ENCODE data around the gene TUBGCP5. TPM values are rescaled to one million over a fixed set of nuclear protein-coding genes. Genes with fewer than 3 reads are reported as not detected.

TUBGCP5 gene
- polyA plus RNA-seq, 1 donor from 2014 or later = 23.3 TPM

DNA sequence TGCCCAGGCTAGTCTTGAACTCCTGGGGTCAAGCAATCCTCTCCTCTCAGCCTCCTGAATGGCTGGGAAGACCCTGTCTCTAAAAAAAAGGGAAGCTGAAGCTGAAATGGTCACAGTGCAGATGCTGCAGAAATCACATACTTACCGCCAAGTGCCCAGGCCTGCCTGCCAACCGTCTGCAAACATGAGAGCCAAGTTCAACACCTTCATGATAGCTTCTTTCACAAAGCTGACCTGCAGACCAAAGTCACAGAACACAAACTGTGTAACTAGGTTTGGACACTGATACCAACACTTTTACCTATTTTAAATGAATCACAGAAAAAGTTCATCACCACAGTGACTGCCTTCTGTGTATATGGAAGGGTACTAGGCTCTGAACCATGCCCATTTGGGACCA lies 36.4 kb downstream of the TUBGCP5 start:
- H3K36me3 ChIP-seq (ENCODE audit: insufficient read depth, low read length) = peaks cover 7% of the 10 kb centered on the region
- H3K9me3 ChIP-seq (ENCODE audit: low read length) = no peaks in the 10 kb centered on the region

DNA sequence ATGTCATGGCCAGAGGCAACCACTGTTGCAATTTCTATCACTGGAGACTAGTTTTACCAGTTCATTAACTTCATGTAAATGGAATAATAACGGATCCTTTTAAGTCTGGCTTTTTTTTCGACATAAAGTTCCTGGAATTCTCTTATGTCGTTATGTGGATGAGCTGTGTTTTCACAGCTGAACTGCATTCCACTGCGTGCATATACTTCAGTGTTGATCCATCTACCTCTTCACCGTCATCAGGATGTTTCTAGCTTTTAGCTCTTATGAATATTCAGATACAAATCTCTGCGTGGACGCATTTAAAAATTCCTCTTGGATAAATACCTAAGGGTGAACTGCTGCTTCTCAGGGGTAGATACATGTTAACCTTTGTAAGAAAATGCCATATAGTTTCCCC lies 43.6 kb downstream of the TUBGCP5 start:
- H2AFZ ChIP-seq (ENCODE audit: low read depth, low read length) = no peak overlapping the region
- H3K27me3 ChIP-seq (ENCODE audit: insufficient read depth, low read depth, low read length) = no peaks in the 10 kb centered on the region
- H3F3A ChIP-seq (ENCODE audit: insufficient read depth, low read length, poor library complexity, severe bottlenecking) = no peaks in the 10 kb centered on the region
- H3K27ac ChIP-seq (ENCODE audit: low read length) = no peak overlapping the region
- no peaks in the 10 kb centered on the region for H3K79me2 ChIP-seq (replicated peaks; ENCODE audit: insufficient read depth, low read length)
- H3K36me3 ChIP-seq (ENCODE audit: insufficient read depth, low read length) = no peaks in the 10 kb centered on the region
- H4K20me1 ChIP-seq (ENCODE audit: insufficient read depth) = no peaks in the 10 kb centered on the region
- no peaks in the 10 kb centered on the region for H3K9me2 ChIP-seq (ENCODE audit: insufficient read depth, low read length)
- no peaks in the 10 kb centered on the region for H3K9me3 ChIP-seq (ENCODE audit: low read length)
- no peak overlapping the region for H3K4me3 ChIP-seq (ENCODE audit: low read length)
- no peak overlapping the region for H3K4me2 ChIP-seq (ENCODE audit: low read length)
- TF ChIP-seq MXI1 (conservative IDR thresholded peaks at IDR 0.05; ENCODE audit: poor library complexity, severe bottlenecking) = no peak
- TF ChIP-seq, protein P1, sequence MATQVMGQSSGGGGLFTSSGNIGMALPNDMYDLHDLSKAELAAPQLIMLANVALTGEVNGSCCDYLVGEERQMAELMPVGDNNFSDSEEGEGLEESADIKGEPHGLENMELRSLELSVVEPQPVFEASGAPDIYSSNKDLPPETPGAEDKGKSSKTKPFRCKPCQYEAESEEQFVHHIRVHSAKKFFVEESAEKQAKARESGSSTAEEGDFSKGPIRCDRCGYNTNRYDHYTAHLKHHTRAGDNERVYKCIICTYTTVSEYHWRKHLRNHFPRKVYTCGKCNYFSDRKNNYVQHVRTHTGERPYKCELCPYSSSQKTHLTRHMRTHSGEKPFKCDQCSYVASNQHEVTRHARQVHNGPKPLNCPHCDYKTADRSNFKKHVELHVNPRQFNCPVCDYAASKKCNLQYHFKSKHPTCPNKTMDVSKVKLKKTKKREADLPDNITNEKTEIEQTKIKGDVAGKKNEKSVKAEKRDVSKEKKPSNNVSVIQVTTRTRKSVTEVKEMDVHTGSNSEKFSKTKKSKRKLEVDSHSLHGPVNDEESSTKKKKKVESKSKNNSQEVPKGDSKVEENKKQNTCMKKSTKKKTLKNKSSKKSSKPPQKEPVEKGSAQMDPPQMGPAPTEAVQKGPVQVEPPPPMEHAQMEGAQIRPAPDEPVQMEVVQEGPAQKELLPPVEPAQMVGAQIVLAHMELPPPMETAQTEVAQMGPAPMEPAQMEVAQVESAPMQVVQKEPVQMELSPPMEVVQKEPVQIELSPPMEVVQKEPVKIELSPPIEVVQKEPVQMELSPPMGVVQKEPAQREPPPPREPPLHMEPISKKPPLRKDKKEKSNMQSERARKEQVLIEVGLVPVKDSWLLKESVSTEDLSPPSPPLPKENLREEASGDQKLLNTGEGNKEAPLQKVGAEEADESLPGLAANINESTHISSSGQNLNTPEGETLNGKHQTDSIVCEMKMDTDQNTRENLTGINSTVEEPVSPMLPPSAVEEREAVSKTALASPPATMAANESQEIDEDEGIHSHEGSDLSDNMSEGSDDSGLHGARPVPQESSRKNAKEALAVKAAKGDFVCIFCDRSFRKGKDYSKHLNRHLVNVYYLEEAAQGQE (IDR thresholded peaks at IDR 0.05; ENCODE audit: borderline replicate concordance) = no peak
- TF ChIP-seq EZH2 (IDR thresholded peaks at IDR 0.05; ENCODE audit: borderline replicate concordance, insufficient read depth, low read length, poor library complexity, severe bottlenecking) = no peak
- no peak for TF ChIP-seq EP300 (conservative IDR thresholded peaks at IDR 0.05; ENCODE audit: poor library complexity, severe bottlenecking)
- no peak for TF ChIP-seq TAF1 (IDR thresholded peaks at IDR 0.05; ENCODE audit: low read depth)
- TF ChIP-seq, protein P2, sequence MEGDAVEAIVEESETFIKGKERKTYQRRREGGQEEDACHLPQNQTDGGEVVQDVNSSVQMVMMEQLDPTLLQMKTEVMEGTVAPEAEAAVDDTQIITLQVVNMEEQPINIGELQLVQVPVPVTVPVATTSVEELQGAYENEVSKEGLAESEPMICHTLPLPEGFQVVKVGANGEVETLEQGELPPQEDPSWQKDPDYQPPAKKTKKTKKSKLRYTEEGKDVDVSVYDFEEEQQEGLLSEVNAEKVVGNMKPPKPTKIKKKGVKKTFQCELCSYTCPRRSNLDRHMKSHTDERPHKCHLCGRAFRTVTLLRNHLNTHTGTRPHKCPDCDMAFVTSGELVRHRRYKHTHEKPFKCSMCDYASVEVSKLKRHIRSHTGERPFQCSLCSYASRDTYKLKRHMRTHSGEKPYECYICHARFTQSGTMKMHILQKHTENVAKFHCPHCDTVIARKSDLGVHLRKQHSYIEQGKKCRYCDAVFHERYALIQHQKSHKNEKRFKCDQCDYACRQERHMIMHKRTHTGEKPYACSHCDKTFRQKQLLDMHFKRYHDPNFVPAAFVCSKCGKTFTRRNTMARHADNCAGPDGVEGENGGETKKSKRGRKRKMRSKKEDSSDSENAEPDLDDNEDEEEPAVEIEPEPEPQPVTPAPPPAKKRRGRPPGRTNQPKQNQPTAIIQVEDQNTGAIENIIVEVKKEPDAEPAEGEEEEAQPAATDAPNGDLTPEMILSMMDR (IDR thresholded peaks at IDR 0.05; ENCODE audit: poor library complexity, severe bottlenecking) = no peak
- no peak for TF ChIP-seq POLR2AphosphoS5 (IDR thresholded peaks at IDR 0.05)
- no peak for TF ChIP-seq RAD21 (conservative IDR thresholded peaks at IDR 0.05)
- TF ChIP-seq SMC3 (conservative IDR thresholded peaks at IDR 0.05; ENCODE audit: poor library complexity) = no peak
- H3K9ac ChIP-seq (ENCODE audit: low read length) = no peak overlapping the region

More for the DNA sequence above, 36.4 kb downstream of the TUBGCP5 start:
- Histone ChIP-seq H3K9me2 (ENCODE audit: insufficient read depth, low read length) (no peaks in the 10 kb centered on the region), H3F3A (ENCODE audit: insufficient read depth, low read length, poor library complexity, severe bottlenecking) (no peaks in the 10 kb centered on the region), H3K9ac (ENCODE audit: low read length) (no peak overlapping the region), H3K4me2 (ENCODE audit: low read length) (no peak overlapping the region), H3K27ac (ENCODE audit: low read length) (no peak overlapping the region), H3K27me3 (ENCODE audit: insufficient read depth, low read depth, low read length) (no peaks in the 10 kb centered on the region), H4K20me1 (ENCODE audit: insufficient read depth) (no peaks in the 10 kb centered on the region), H2AFZ (ENCODE audit: low read depth, low read length) (no peak overlapping the region), H3K79me2 (replicated peaks; ENCODE audit: insufficient read depth, low read length) (no peaks in the 10 kb centered on the region), H3K4me3 (ENCODE audit: low read length) (no peak overlapping the region)
- TF ChIP-seq SMC3 (conservative IDR thresholded peaks at IDR 0.05; ENCODE audit: poor library complexity) = no peak
- no peak for TF ChIP-seq RAD21 (conservative IDR thresholded peaks at IDR 0.05)
- no peak for TF ChIP-seq EP300 (conservative IDR thresholded peaks at IDR 0.05; ENCODE audit: poor library complexity, severe bottlenecking)
- TF ChIP-seq, protein P1 (IDR thresholded peaks at IDR 0.05; ENCODE audit: borderline replicate concordance) = no peak
- no peak for TF ChIP-seq MXI1 (conservative IDR thresholded peaks at IDR 0.05; ENCODE audit: poor library complexity, severe bottlenecking)
- no peak for TF ChIP-seq TAF1 (IDR thresholded peaks at IDR 0.05; ENCODE audit: low read depth)
- TF ChIP-seq EZH2 (IDR thresholded peaks at IDR 0.05; ENCODE audit: borderline replicate concordance, insufficient read depth, low read length, poor library complexity, severe bottlenecking) = no peak
- TF ChIP-seq POLR2AphosphoS5 (IDR thresholded peaks at IDR 0.05) = no peak
- TF ChIP-seq, protein P2 (IDR thresholded peaks at IDR 0.05; ENCODE audit: poor library complexity, severe bottlenecking) = no peak
